ENCODE measurements around the gene DPM2.

DNA sequence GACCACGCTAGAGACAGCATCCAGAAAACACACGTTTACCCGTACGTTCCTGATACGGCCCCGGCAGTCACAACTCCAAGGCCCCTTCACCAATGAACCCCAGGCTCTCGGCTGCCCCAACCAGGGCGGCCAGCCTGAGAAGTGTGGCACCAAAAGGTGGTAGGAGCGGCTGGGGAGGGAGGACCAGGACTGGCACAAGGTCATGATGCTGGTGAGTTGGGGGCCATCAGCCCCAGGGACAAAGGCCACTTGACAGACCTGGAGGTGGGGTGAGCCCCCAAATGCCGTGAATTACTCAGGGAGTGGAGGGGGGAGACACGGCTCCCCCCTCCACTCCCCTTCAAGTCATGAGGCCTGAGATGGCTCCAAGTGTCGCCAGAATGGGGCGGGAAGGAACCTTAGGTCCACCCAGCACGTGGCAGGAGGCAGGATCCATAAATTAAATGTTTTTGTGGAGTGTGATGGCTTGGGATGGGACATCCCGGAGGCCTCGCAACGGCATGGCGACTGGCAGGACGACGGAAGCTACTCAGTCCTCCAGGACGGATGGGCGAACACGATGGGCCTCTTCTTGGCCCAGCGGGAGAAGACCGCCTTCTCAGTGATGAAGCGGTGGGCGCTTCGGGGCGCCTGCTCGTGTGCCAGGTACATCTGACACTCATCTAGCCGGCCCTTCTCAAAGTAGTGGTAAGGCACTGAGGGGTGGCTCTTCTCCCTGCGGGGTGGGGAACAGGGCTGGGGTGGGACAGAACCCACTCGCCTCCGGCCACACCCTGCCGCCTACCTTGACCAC is 29.6 kb downstream of the DPM2 start:
- TF ChIP-seq, protein P1, sequence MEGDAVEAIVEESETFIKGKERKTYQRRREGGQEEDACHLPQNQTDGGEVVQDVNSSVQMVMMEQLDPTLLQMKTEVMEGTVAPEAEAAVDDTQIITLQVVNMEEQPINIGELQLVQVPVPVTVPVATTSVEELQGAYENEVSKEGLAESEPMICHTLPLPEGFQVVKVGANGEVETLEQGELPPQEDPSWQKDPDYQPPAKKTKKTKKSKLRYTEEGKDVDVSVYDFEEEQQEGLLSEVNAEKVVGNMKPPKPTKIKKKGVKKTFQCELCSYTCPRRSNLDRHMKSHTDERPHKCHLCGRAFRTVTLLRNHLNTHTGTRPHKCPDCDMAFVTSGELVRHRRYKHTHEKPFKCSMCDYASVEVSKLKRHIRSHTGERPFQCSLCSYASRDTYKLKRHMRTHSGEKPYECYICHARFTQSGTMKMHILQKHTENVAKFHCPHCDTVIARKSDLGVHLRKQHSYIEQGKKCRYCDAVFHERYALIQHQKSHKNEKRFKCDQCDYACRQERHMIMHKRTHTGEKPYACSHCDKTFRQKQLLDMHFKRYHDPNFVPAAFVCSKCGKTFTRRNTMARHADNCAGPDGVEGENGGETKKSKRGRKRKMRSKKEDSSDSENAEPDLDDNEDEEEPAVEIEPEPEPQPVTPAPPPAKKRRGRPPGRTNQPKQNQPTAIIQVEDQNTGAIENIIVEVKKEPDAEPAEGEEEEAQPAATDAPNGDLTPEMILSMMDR (IDR thresholded peaks at IDR 0.05): no peak
- TF ChIP-seq POLR2A (IDR thresholded peaks at IDR 0.05): no peak

Measured in uterus (tissue), 2 donors.